Hepatocyte (in vitro differentiated cells): ENCODE data around the gene LRRC38. TPM values are rescaled to one million over a fixed set of nuclear protein-coding genes. Genes with fewer than 3 reads are reported as not detected.

ENCODE experiments used
- DNase-seq: peaks from one replicate; pipeline ENCODE4 v3.0.0-alpha.2; 2016; ENCODE audit warnings: low spot score
- H2AFZ ChIP-seq: fragments of 200-600 bp; sonication (generic); 2 replicates; pipeline ENCODE4 v1.6.0; 2016; ENCODE audit warnings: antibody characterized with exemption, mild to moderate bottlenecking
- H3K27ac ChIP-seq: fragments of 200-600 bp; sonication (generic); 2 replicates; pipeline ENCODE4 v1.5.1; 2016; ENCODE audit warnings: mild to moderate bottlenecking
- H3K27me3 ChIP-seq: fragments of 200-600 bp; sonication (generic); 2 replicates; pipeline ENCODE4 v1.6.1; 2016
- H3K36me3 ChIP-seq: fragments of 200-600 bp; sonication (generic); replicated peaks from 2 replicates; pipeline ENCODE4 v1.5.1; 2016; ENCODE audit warnings: low read depth; ENCODE audit not compliant: insufficient read depth
- H3K4me1 ChIP-seq: fragments of 200-600 bp; sonication (generic); 2 replicates; pipeline ENCODE4 v1.5.1; 2016; ENCODE audit warnings: mild to moderate bottlenecking, moderate library complexity; ENCODE audit not compliant: insufficient read depth
- H3K4me2 ChIP-seq: fragments of 200-600 bp; sonication (generic); 2 replicates; pipeline ENCODE4 v1.6.0; 2016
- H3K4me3 ChIP-seq: fragments of 200-600 bp; sonication (generic); 2 replicates; pipeline ENCODE4 v1.5.1; 2016; ENCODE audit warnings: mild to moderate bottlenecking
- H3K79me2 ChIP-seq: fragments of 200-600 bp; sonication (generic); 2 replicates; pipeline ENCODE4 v1.6.0; 2017; ENCODE audit warnings: mild to moderate bottlenecking
- H3K9me2 ChIP-seq: fragments of 200-600 bp; sonication (generic); replicated peaks from 2 replicates; pipeline ENCODE4 v1.6.0; 2017; ENCODE audit warnings: mild to moderate bottlenecking; ENCODE audit not compliant: insufficient read depth
- H3K9me3 ChIP-seq: fragments of 200-600 bp; sonication (generic); 2 replicates; pipeline ENCODE4 v1.5.1; 2016; ENCODE audit warnings: low read depth, mild to moderate bottlenecking
- H4K20me1 ChIP-seq: fragments of 200-600 bp; sonication (generic); 2 replicates; pipeline ENCODE4 v1.6.0; 2016; ENCODE audit warnings: mild to moderate bottlenecking; ENCODE audit not compliant: insufficient read depth, poor library complexity, severe bottlenecking
- EZH2 ChIP-seq: fragments of 200-600 bp; sonication (generic); IDR thresholded peaks from 2 replicates; pipeline ENCODE4 v1.6.1; 2016; ENCODE audit warnings: antibody characterized with exemption, mild to moderate bottlenecking, borderline replicate concordance
- EZH2phosphoT487 ChIP-seq: fragments of 200-600 bp; sonication (generic); IDR thresholded peaks from one replicate; pipeline ENCODE4 v1.6.1; 2018; ENCODE audit warnings: antibody characterized with exemption, mild to moderate bottlenecking, low read depth, moderate library complexity; ENCODE audit not compliant: unreplicated experiment, severe bottlenecking
- WGBS: methylation state at CpG from one replicate; pipeline ENCODE4 v1.1.6; 2016; ENCODE audit warnings: low lambda C conversion rate; ENCODE audit errors: missing lambda C conversion rate; 5-methylcytosine and 5-hydroxymethylcytosine counted together
- polyA plus RNA-seq: library from polyadenylated mRNA; unstranded; fragments of >200 nt; fragmentation: Nextera tagmentation; extraction: Ambion mirVana; gene quantifications from 2 replicates; pipeline ENCODE4 v1.2.1, GENCODE V29; 2016
- total RNA-seq: library from RNA; depleted of rRNA; stranded (reverse); fragments of >200 nt; gene quantifications from 2 replicates; pipeline ENCODE4 v1.2.3, GENCODE V29; 2014
- TF ChIP-seq, protein P1 (sequence below): fragments of 200-600 bp; sonication (generic); IDR thresholded peaks from 2 replicates; pipeline ENCODE4 v1.5.1; 2016; ENCODE audit warnings: antibody characterized with exemption, mild to moderate bottlenecking; ENCODE audit not compliant: poor library complexity

LRRC38 gene
- total and polyA plus RNA-seq, 2 experiments from 2014 or later, result 3.8 to 26.7 TPM

- H3K9me2 ChIP-seq, result no peaks in the 10 kb centered on the region
- no peak for DNase-seq
- H3K4me3 ChIP-seq, result no peak overlapping the region
- TF ChIP-seq EZH2 (no peak), EZH2phosphoT487 (no peak)
- TF ChIP-seq, protein P1, sequence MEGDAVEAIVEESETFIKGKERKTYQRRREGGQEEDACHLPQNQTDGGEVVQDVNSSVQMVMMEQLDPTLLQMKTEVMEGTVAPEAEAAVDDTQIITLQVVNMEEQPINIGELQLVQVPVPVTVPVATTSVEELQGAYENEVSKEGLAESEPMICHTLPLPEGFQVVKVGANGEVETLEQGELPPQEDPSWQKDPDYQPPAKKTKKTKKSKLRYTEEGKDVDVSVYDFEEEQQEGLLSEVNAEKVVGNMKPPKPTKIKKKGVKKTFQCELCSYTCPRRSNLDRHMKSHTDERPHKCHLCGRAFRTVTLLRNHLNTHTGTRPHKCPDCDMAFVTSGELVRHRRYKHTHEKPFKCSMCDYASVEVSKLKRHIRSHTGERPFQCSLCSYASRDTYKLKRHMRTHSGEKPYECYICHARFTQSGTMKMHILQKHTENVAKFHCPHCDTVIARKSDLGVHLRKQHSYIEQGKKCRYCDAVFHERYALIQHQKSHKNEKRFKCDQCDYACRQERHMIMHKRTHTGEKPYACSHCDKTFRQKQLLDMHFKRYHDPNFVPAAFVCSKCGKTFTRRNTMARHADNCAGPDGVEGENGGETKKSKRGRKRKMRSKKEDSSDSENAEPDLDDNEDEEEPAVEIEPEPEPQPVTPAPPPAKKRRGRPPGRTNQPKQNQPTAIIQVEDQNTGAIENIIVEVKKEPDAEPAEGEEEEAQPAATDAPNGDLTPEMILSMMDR, result no peak
- H3K27ac ChIP-seq, result no peak overlapping the region
- H2AFZ ChIP-seq, result no peak overlapping the region
- no peaks in the 10 kb centered on the region for H3K9me3 ChIP-seq
- WGBS, result 93% methylated on average over 17 of the region's 17 CpGs
- no peaks in the 10 kb centered on the region for H3K36me3 ChIP-seq
- no peaks in the 10 kb centered on the region for H3K79me2 ChIP-seq
- no peaks in the 10 kb centered on the region for H3K27me3 ChIP-seq
- H4K20me1 ChIP-seq, result no peaks in the 10 kb centered on the region
- no peaks in the 10 kb centered on the region for H3K4me1 ChIP-seq
- no peak overlapping the region for H3K4me2 ChIP-seq
Observed at GRCh38 chr1:13487143-13487868, 26.5 kb downstream of the LRRC38 start.

DNA sequence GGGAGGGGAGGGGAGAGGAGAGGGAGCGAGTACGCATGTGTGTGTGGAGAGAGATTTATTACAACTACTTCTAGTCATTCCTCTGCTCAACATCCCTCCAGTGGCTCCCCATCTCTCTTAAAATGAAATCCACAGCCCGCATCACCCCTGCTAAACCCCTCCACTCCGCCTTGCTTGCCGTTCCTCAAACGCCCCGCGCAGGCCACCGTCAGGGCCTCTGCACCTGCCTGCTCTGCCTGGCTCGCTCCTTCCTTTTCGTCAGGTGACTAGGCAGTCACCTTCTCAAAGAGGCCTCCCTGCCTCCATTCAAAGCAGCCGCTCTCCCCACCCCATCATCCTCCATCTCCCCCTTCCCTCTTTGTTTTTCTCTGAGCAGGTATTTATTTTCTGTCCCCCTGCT, 29.9 kb downstream of the LRRC38 start:
- Histone ChIP-seq H3K36me3 (no peaks in the 10 kb centered on the region), H3K27ac (no peak overlapping the region), H3K4me2 (no peak overlapping the region), H3K27me3 (no peaks in the 10 kb centered on the region), H3K79me2 (no peaks in the 10 kb centered on the region), H3K4me3 (no peak overlapping the region), H3K9me3 (no peaks in the 10 kb centered on the region), H3K9me2 (no peaks in the 10 kb centered on the region), H3K4me1 (no peaks in the 10 kb centered on the region), H2AFZ (no peak overlapping the region), H4K20me1 (no peaks in the 10 kb centered on the region)
- WGBS, result 94% methylated on average over 10 of the region's 12 CpGs
- no peak for DNase-seq
- TF ChIP-seq, protein P1, result no peak
- no peak for TF ChIP-seq EZH2
- TF ChIP-seq EZH2phosphoT487, result no peak

DNA sequence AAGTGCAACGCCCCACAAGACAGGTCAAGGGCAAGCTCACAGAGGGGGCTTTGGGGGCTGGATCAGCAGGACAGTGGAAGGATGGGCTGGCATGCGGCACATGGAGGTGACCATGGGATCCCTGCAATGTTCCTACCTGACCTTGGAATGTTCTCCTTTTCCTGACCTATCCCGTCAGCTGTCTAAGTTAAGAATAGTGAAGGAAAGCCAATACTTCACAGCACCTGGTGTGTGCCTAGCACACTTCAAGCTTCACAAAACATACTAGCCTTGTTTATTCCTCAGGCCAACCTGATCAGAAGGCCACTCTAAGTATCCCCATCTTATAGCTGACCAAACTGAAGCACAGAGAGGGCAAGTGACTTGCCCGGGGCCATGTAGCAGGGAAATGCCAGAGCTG, 31.2 kb downstream of the LRRC38 start:
- Histone ChIP-seq H3K4me3 (no peak overlapping the region), H3K4me2 (no peak overlapping the region), H3K79me2 (no peaks in the 10 kb centered on the region), H3K4me1 (no peaks in the 10 kb centered on the region), H3K27me3 (no peaks in the 10 kb centered on the region), H3K27ac (no peak overlapping the region), H4K20me1 (no peaks in the 10 kb centered on the region), H3K9me2 (no peaks in the 10 kb centered on the region), H3K36me3 (no peaks in the 10 kb centered on the region), H3K9me3 (no peaks in the 10 kb centered on the region), H2AFZ (no peak overlapping the region)
- TF ChIP-seq EZH2phosphoT487, result no peak
- TF ChIP-seq, protein P1, result no peak
- no peak for TF ChIP-seq EZH2
- DNase-seq, result no peak
- WGBS, result 67% methylated on average over 4 of the region's 4 CpGs
